A549 (cell line): ENCODE measurements around the gene EXOC5.

Source experiments
- BHLHE40 ChIP-seq: IDR thresholded peaks from 2 replicates; pipeline ENCODE4 v1.6.1; 2012; ENCODE audit warnings: low read depth, low read length, inconsistent platforms
- CTCF ChIP-seq: fragments of >200 bp; sonication (Bioruptor Twin); formaldehyde crosslinking; IDR thresholded peaks from 3 replicates; pipeline ENCODE4 v1.5.1; 2016
- EHMT2 ChIP-seq: fragments of 200-600 bp; sonication (generic); IDR thresholded peaks from 2 replicates; pipeline ENCODE4 v1.6.1; 2016; ENCODE audit warnings: antibody characterized with exemption, low read depth, mild to moderate bottlenecking, moderate library complexity
- POLR2A ChIP-seq: IDR thresholded peaks from 2 replicates; pipeline ENCODE4 v1.6.1; 2012; ENCODE audit warnings: mild to moderate bottlenecking, low read length

- no peak for TF ChIP-seq CTCF
- no peak for TF ChIP-seq POLR2A
- no peak for TF ChIP-seq BHLHE40
- TF ChIP-seq EHMT2 = no peak
These were observed 5.8 kb upstream of the EXOC5 start for GRCh38 chr14:57274551-57274950.
